Measurements from ENCODE around the gene SCNN1B.
A peak's percentile ranks its signal among the peaks of the same experiment; 100 is the strongest.

Gene SCNN1B

DNA sequence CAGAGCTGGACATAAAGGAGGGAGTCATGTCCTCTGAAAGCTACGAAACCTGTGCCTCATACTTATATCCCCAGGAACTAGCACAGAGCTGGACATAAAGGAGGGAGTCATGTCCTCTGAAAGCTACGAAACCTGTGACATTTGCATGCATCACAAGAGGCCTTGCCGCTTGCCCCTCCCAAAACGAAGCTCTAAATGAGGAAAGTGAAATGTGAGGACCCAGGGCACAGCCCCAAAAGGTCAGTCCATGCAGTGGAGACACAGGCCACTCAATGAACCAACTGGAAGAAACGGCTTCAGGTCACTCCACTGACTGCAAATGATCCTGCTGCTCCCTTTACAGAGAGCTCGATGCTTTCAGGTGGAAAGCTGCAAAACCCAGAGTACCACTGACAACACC lies 112.6 kb downstream of the SCNN1B start:
- Histone ChIP-seq H3K9ac (ENCODE audit: low read length) (no peak overlapping the region), H3K36me3 (ENCODE audit: control insufficient read depth, insufficient read depth, low read length) (peaks cover 39% of the 10 kb centered on the region), H3K27ac (ENCODE audit: low read depth, low read length) (no peak overlapping the region), H3K4me3 (ENCODE audit: low read length) (no peak overlapping the region), H3K27me3 (ENCODE audit: control insufficient read depth, insufficient read depth, low read length) (no peaks in the 10 kb centered on the region), H3K4me1 (ENCODE audit: control insufficient read depth, insufficient read depth, low read length) (no peaks in the 10 kb centered on the region)

DNA sequence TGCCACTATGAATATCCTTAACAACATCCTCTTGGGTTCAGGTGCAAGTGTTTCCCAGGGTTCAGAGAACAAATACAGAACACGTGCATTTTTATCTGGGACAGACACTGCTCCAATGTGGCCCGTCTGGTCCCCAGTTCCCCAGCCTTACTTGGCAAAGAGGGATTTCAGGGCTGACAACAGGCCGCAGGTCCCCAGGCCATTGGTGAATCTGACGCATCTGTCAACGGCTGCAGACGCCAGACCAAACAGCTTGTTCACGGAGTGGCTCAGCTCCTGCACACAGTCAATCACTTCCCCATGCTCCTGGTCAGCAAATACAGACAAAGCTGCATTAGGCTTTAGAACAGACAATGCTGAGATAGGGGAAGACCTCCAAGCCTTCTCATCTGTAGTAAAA lies 114.7 kb downstream of the SCNN1B start:
- peaks cover 35% of the 10 kb centered on the region for H3K36me3 ChIP-seq (ENCODE audit: control insufficient read depth, insufficient read depth, low read length)

DNA sequence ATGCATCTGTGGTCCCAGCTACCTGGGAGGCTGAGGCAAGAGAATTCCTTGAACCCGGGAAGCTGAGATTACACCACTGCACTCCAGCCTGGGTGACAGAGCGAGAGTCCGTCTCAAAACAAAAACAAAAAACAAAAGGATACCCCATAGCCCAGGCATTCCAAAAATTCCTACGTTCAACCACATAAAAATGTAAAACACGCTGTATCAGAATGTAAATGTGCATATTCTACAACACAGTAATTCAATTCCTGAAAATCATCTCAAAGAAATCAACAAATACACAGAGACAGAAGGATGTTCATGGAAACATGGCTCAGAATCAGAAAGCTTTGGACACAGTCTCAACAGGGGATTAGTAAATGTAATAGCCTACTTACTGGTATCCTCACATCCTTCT lies 117.9 kb downstream of the SCNN1B start:
- Histone ChIP-seq H3K27me3 (ENCODE audit: control insufficient read depth, insufficient read depth, low read length) (no peaks in the 10 kb centered on the region), H3K4me1 (ENCODE audit: control insufficient read depth, insufficient read depth, low read length) (peaks cover 15% of the 10 kb centered on the region), H3K4me3 (ENCODE audit: low read length) (no peak overlapping the region), H3K9ac (ENCODE audit: low read length) (no peak overlapping the region), H3K27ac (ENCODE audit: low read depth, low read length) (no peak overlapping the region), H3K36me3 (ENCODE audit: control insufficient read depth, insufficient read depth, low read length) (peaks cover 16% of the 10 kb centered on the region)

More for the DNA sequence above, 114.7 kb downstream of the SCNN1B start:
- Histone ChIP-seq H3K27me3 (ENCODE audit: control insufficient read depth, insufficient read depth, low read length) (no peaks in the 10 kb centered on the region), H3K27ac (ENCODE audit: low read depth, low read length) (no peak overlapping the region), H3K4me3 (ENCODE audit: low read length) (no peak overlapping the region), H3K9ac (ENCODE audit: low read length) (no peak overlapping the region), H3K4me1 (ENCODE audit: control insufficient read depth, insufficient read depth, low read length) (no peaks in the 10 kb centered on the region)

DNA sequence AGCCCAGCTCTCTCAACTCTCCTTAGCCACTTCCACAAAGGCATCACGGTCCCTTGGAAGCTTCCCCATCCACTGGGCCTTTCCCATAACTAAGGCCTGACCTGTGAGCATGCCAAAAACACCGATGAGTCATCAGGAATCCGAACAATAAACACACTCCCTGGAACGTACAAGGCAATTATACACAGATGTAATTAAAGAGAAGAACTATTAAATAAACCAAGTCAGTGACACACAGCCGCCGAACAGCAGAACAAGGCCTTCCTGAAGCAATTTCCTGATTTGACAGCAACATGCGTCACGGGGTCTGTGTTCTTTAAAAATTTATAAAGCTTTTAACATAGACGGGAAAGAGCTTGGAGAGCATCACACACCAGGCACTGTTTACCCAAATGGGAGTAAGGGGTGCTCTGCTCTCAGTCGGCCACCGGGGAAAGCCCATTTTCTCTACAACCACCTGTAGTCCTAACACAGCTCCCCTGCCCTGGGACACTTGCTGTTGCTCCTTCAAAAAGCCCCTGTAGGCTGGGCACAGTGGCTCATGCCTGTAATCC lies 121.5 kb downstream of the SCNN1B start:
- Histone ChIP-seq H3K9ac (ENCODE audit: low read length) (no peak overlapping the region), H3K27ac (ENCODE audit: low read depth, low read length) (peak overlapping the region; percentile 95), H3K4me1 (ENCODE audit: control insufficient read depth, insufficient read depth, low read length) (peaks cover 15% of the 10 kb centered on the region), H3K27me3 (ENCODE audit: control insufficient read depth, insufficient read depth, low read length) (no peaks in the 10 kb centered on the region), H3K36me3 (ENCODE audit: control insufficient read depth, insufficient read depth, low read length) (no peaks in the 10 kb centered on the region), H3K4me3 (ENCODE audit: low read length) (no peak overlapping the region)

DNA sequence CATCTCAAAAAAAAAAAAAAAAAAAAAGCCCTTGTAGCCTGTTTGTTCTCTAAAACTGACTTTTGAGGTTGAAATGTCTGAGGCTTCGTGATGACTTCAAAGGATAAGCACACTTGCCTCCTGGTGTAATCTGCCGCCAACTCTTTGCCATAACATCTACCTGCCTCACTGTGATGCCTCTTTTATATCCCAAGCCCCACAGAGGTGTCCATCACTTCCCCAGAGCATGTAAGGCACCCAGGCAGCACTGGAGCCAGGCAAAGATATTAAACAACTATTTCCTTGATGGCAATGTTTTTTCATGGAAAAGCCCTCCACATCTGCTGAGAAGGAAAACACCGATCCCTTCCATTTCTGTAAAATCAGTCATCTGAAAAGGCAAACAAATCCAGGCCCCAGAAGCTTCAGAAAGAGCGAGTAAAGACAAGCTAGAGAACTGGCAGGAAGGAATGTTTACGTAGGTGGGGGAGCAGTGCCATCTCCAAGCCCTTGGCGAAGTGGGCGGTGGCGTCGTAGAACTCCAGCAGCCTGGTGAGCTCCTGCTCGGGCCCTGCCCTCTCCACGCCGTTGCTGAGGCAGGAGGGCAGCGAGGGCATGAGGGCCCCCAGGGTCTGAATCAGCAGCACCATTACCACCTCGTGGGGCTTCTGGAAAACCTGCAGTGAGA lies 122.3 kb downstream of the SCNN1B start:
- Histone ChIP-seq H3K36me3 (ENCODE audit: control insufficient read depth, insufficient read depth, low read length) (peaks cover 2% of the 10 kb centered on the region), H3K27ac (ENCODE audit: low read depth, low read length) (peak overlapping the region; percentile 95), H3K27me3 (ENCODE audit: control insufficient read depth, insufficient read depth, low read length) (no peaks in the 10 kb centered on the region), H3K9ac (ENCODE audit: low read length) (no peak overlapping the region), H3K4me3 (ENCODE audit: low read length) (no peak overlapping the region), H3K4me1 (ENCODE audit: control insufficient read depth, insufficient read depth, low read length) (peaks cover 15% of the 10 kb centered on the region)

DNA sequence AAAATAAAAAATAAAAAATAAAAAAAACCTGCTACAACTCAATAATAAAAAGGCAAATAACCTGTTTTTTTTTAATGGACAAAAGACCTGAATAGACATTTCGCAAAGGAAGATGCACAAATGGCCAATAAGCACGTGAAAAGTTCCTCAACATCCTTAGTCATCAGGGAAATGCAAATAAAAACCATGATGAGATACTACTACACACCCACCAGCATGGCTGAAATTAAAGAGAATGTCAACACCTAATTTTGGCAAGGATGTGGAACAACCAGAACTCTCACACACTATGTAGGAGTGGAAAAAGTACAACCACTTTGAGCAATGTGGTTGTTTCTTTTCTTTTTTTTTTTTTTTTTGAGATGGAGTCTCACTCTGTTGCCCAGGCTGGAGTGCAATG lies 126.2 kb downstream of the SCNN1B start:
- Histone ChIP-seq H3K4me3 (ENCODE audit: low read length) (no peak overlapping the region), H3K4me1 (ENCODE audit: control insufficient read depth, insufficient read depth, low read length) (peaks cover 10% of the 10 kb centered on the region), H3K36me3 (ENCODE audit: control insufficient read depth, insufficient read depth, low read length) (peaks cover 12% of the 10 kb centered on the region), H3K27me3 (ENCODE audit: control insufficient read depth, insufficient read depth, low read length) (no peaks in the 10 kb centered on the region), H3K27ac (ENCODE audit: low read depth, low read length) (no peak overlapping the region), H3K9ac (ENCODE audit: low read length) (no peak overlapping the region)

All from rectal smooth muscle tissue (tissue), 1 donor.